MM.1S (cell line): ENCODE data around the gene HSPA1B.

ENCODE experiments used
- DNase-seq: peaks from one replicate; pipeline ENCODE4 v3.0.0-alpha.2; 2015
- H2AFZ ChIP-seq: fragments of 300-600 bp; sonication (generic); 2 replicates; pipeline ENCODE4 v1.6.0; 2016; ENCODE audit warnings: antibody characterized with exemption, low read length
- H3F3A ChIP-seq: fragments of 300-600 bp; sonication (generic); 2 replicates; pipeline ENCODE4 v1.6.1; 2016; ENCODE audit warnings: mild to moderate bottlenecking, antibody characterized with exemption, low read length, moderate library complexity, mixed read lengths; ENCODE audit not compliant: insufficient read depth
- H3K27ac ChIP-seq: fragments of 300-600 bp; sonication (generic); 2 replicates; pipeline ENCODE4 v1.5.1; 2016; ENCODE audit warnings: mild to moderate bottlenecking, low read length
- H3K27me3 ChIP-seq: fragments of 300-600 bp; sonication (generic); replicated peaks from 2 replicates; pipeline ENCODE4 v1.6.0; 2016; ENCODE audit warnings: low read length; ENCODE audit not compliant: insufficient read depth
- H3K36me3 ChIP-seq: fragments of 300-600 bp; sonication (generic); replicated peaks from 2 replicates; pipeline ENCODE4 v1.6.1; 2016; ENCODE audit warnings: mild to moderate bottlenecking, low read length, mixed read lengths; ENCODE audit not compliant: insufficient read depth
- H3K4me1 ChIP-seq: fragments of 300-600 bp; sonication (generic); 2 replicates; pipeline ENCODE4 v1.6.1; 2016; ENCODE audit warnings: low read length, mixed read lengths
- H3K4me2 ChIP-seq: fragments of 300-600 bp; sonication (generic); 2 replicates; pipeline ENCODE4 v1.6.0; 2016; ENCODE audit warnings: low read depth, low read length
- H3K4me3 ChIP-seq: fragments of 300-600 bp; sonication (generic); 2 replicates; pipeline ENCODE4 v1.5.1; 2016; ENCODE audit warnings: low read length, mixed read lengths
- H3K79me2 ChIP-seq: fragments of 300-600 bp; sonication (generic); 2 replicates; pipeline ENCODE4 v1.6.1; 2016; ENCODE audit warnings: mixed run types, low read length, mixed read lengths
- H3K9ac ChIP-seq: fragments of 300-600 bp; sonication (generic); 2 replicates; pipeline ENCODE4 v1.6.1; 2016; ENCODE audit warnings: low read length, mixed read lengths
- H3K9me2 ChIP-seq: fragments of 300-600 bp; sonication (generic); replicated peaks from 2 replicates; pipeline ENCODE4 v1.6.1; 2016; ENCODE audit warnings: mild to moderate bottlenecking, low read length, mixed read lengths; ENCODE audit not compliant: insufficient read depth
- H3K9me3 ChIP-seq: fragments of 300-600 bp; sonication (generic); replicated peaks from 2 replicates; pipeline ENCODE4 v1.6.1; 2016; ENCODE audit warnings: mild to moderate bottlenecking, low read length, mixed read lengths; ENCODE audit not compliant: insufficient read depth
- H4K20me1 ChIP-seq: fragments of 300-600 bp; sonication (generic); 2 replicates; pipeline ENCODE4 v1.6.1; 2016; ENCODE audit warnings: mild to moderate bottlenecking, low read length, moderate library complexity, mixed read lengths; ENCODE audit not compliant: insufficient read depth
- EZH2 ChIP-seq: fragments of 300-600 bp; sonication (generic); optimal IDR thresholded peaks from 2 replicates; pipeline ENCODE3; 2017; ENCODE audit warnings: low read depth, mild to moderate bottlenecking, antibody characterized with exemption, low read length, mixed read lengths
- EZH2phosphoT487 ChIP-seq: fragments of 300-600 bp; sonication (generic); IDR thresholded peaks from 2 replicates; pipeline ENCODE4 v1.6.1; 2018; ENCODE audit warnings: antibody characterized with exemption, low read length
- TF ChIP-seq, protein P1 (sequence below): fragments of 300-600 bp; sonication (generic); IDR thresholded peaks from 2 replicates; pipeline ENCODE4 v1.5.1; 2016; ENCODE audit warnings: antibody characterized with exemption, low read length, mixed read lengths

The HSPA1B gene

DNA sequence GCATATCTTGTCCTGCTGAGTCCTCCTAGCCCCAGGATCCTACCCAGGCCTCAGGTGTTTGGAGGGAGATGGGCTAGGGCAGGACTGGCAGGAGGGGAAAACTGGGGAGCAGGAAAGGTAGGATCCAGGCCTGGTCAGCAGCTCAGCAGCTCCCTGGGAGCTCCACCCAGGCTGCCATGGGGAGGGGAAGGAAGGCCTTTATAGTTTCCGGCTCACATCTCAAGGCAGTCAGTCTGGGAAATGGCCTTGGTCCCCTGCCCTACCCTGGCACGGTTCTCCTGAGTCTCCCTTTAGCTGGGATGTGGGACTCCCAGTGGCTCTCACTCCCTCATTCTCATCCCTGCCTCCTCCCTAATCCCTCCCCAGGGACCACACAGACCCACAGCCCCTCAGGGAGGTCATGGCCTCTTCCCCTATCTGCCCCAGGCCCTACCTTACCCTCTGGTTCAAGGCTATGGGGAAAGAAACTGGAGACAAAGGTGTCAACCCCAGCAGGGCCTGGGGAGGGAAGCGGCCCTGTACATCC is 49.6 kb downstream of the HSPA1B start:
- H4K20me1 ChIP-seq, result no peaks in the 10 kb centered on the region
- H3K27me3 ChIP-seq, result no peaks in the 10 kb centered on the region
- no peak for DNase-seq
- no peak overlapping the region for H2AFZ ChIP-seq
- TF ChIP-seq, protein P1, sequence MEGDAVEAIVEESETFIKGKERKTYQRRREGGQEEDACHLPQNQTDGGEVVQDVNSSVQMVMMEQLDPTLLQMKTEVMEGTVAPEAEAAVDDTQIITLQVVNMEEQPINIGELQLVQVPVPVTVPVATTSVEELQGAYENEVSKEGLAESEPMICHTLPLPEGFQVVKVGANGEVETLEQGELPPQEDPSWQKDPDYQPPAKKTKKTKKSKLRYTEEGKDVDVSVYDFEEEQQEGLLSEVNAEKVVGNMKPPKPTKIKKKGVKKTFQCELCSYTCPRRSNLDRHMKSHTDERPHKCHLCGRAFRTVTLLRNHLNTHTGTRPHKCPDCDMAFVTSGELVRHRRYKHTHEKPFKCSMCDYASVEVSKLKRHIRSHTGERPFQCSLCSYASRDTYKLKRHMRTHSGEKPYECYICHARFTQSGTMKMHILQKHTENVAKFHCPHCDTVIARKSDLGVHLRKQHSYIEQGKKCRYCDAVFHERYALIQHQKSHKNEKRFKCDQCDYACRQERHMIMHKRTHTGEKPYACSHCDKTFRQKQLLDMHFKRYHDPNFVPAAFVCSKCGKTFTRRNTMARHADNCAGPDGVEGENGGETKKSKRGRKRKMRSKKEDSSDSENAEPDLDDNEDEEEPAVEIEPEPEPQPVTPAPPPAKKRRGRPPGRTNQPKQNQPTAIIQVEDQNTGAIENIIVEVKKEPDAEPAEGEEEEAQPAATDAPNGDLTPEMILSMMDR, result no peak
- TF ChIP-seq EZH2phosphoT487 (no peak), EZH2 (no peak)
- H3K9me2 ChIP-seq, result no peaks in the 10 kb centered on the region
- no peak overlapping the region for H3K4me2 ChIP-seq
- no peaks in the 10 kb centered on the region for H3F3A ChIP-seq
- no peaks in the 10 kb centered on the region for H3K79me2 ChIP-seq
- no peaks in the 10 kb centered on the region for H3K36me3 ChIP-seq
- no peak overlapping the region for H3K9ac ChIP-seq
- H3K4me3 ChIP-seq, result no peak overlapping the region
- no peaks in the 10 kb centered on the region for H3K4me1 ChIP-seq
- no peak overlapping the region for H3K27ac ChIP-seq
- no peaks in the 10 kb centered on the region for H3K9me3 ChIP-seq

DNA sequence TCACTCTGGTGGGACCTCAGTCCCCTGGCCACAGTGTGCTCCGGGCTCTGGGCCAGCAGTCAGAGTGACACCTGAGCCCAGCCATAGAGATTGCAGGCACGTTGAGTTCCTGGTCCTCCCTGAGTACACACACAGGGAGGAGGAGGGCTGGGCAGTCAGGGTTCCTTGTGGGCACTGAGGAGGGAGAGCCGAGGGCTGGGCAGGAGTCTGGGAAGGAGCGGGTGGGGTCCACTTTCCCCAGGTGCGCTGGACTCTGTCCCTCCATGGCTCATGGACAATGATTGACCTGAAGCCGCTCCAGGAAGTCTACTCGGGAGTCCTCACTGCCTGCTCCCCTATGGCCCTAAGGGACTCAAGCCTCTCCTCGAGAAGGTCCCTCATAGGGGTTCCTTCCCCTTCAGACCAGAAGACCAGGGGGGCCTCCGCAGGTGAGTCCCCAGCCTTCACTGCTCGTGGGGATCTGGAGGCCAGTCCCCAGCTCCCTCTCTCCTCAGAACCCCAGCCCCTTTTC is 50.2 kb downstream of the HSPA1B start:
- TF ChIP-seq EZH2phosphoT487, result no peak
- TF ChIP-seq EZH2, result no peak
- TF ChIP-seq, protein P1, result no peak
- no peak for DNase-seq
- no peak overlapping the region for H2AFZ ChIP-seq

DNA sequence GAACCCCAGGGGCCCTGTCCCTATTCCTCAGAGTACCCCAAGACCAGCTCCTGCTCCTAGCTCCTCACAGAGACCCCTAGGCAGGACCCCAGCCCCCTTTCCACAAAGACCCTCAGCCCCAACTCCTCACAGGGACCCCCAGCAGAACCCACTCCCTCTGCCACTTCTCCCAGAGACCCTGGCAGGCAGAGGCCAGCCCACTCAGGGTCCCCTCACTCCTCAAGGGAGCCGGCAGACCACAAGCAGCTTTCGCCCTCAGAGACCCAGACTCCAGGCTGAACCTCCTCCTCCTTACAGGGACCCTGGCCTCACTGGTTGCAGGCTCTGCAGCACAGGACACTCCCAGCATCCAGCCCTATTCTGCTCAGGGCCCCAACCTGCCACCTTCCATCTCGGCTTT is 50.7 kb downstream of the HSPA1B start:
- Histone ChIP-seq H3K9me2 (no peaks in the 10 kb centered on the region), H3K4me1 (no peaks in the 10 kb centered on the region), H3K9ac (no peak overlapping the region), H3K27me3 (no peaks in the 10 kb centered on the region), H4K20me1 (no peaks in the 10 kb centered on the region), H3K4me2 (no peak overlapping the region), H3K79me2 (no peaks in the 10 kb centered on the region), H3F3A (no peaks in the 10 kb centered on the region), H3K27ac (no peak overlapping the region), H2AFZ (no peak overlapping the region), H3K4me3 (no peak overlapping the region), H3K36me3 (no peaks in the 10 kb centered on the region), H3K9me3 (no peaks in the 10 kb centered on the region)
- TF ChIP-seq EZH2 (no peak), EZH2phosphoT487 (no peak)
- TF ChIP-seq, protein P1, result no peak
- no peak for DNase-seq

More for the DNA sequence above, 50.2 kb downstream of the HSPA1B start:
- Histone ChIP-seq H3K9me2 (no peaks in the 10 kb centered on the region), H3K79me2 (no peaks in the 10 kb centered on the region), H3K4me3 (no peak overlapping the region), H3K4me1 (no peaks in the 10 kb centered on the region), H3K4me2 (no peak overlapping the region), H4K20me1 (no peaks in the 10 kb centered on the region), H3K36me3 (no peaks in the 10 kb centered on the region), H3K27me3 (no peaks in the 10 kb centered on the region), H3K9ac (no peak overlapping the region), H3K9me3 (no peaks in the 10 kb centered on the region), H3K27ac (no peak overlapping the region), H3F3A (no peaks in the 10 kb centered on the region)
